Measurements from ENCODE around the gene NBAS. TPM values are rescaled to one million over a fixed set of nuclear protein-coding genes. Genes with fewer than 3 reads are reported as not detected.

NBAS gene
- total and polyA plus RNA-seq, 2 of the 4 experiments (the other 2 are of a cell fraction): 22.3 to 105 TPM

GRCh38 chr2:15432642-15433256 is 128.4 kb downstream of the NBAS start:
- H2BK5ac ChIP-seq (ENCODE audit: low read depth, low read length, poor library complexity, severe bottlenecking): no peak overlapping the region
- no peak overlapping the region for H4K5ac ChIP-seq (ENCODE audit: low read depth, low read length)
- H4K91ac ChIP-seq (ENCODE audit: insufficient read depth, low read depth, low read length): no peak overlapping the region
- H3K9me3 ChIP-seq (ENCODE audit: control insufficient read depth, insufficient read depth, low read length): no peaks in the 10 kb centered on the region
- no CpG with 5 or more reads among the region's 5 CpGs for WGBS, 2 experiments (ENCODE audit: extremely low coverage in 2 of 2, insufficient read length in 1 of 2)
- H2AK5ac ChIP-seq (ENCODE audit: low read depth, low read length): no peak overlapping the region
- no peak overlapping the region for H3K4me2 ChIP-seq (ENCODE audit: low read depth, low read length)
- no peak overlapping the region for H3K9ac ChIP-seq (ENCODE audit: low read depth, low read length)
- in situ Hi-C loops (cut with MboI; ENCODE audit: low sequenced_read_pairs): no loop called here
- H2AFZ ChIP-seq (replicated peaks; ENCODE audit: low read length, poor library complexity): no peak overlapping the region
- H2BK120ac ChIP-seq (ENCODE audit: low read depth, low read length): no peak overlapping the region
- peaks cover 0 to 6% of the 10 kb centered on the region in 2 experiments; a peak in 1 of 4 replicates for H3K79me1 ChIP-seq (ENCODE audit: low read depth in 1 of 2, low read length in 2 of 2)
- H3K14ac ChIP-seq (replicated peaks; ENCODE audit: low read depth, low read length): no peak overlapping the region
- H3K27ac ChIP-seq (ENCODE audit: insufficient read depth, low read length): no peak overlapping the region
- H3K4ac ChIP-seq (ENCODE audit: low read depth, low read length): no peak overlapping the region
- no peak overlapping the region for H2BK20ac ChIP-seq (ENCODE audit: low read depth, low read length)
- H3K9me1 ChIP-seq (ENCODE audit: insufficient read depth, low read length): peaks cover 2% of the 10 kb centered on the region; the same call in 1 of the 2 replicates
- intact Hi-C loops (cut with micrococcal nuclease): no loop called here
- H3K4me1 ChIP-seq (ENCODE audit: control insufficient read depth, insufficient read depth, low read length): 0 out of 2 replicates have a peak, but pooled peaks cover 1% of the 10 kb centered on the region
- H3K56ac ChIP-seq (ENCODE audit: extremely low read depth, insufficient read depth, low read length): no peak overlapping the region
- H3K4me3 ChIP-seq (ENCODE audit: insufficient read depth, low read depth, low read length): no peak overlapping the region
- TF ChIP-seq BHLHE40 (IDR thresholded peaks at IDR 0.05; ENCODE audit: low read depth, low read length): no peak
- TF ChIP-seq MAZ (IDR thresholded peaks at IDR 0.05; ENCODE audit: borderline replicate concordance, low read depth, low read length): no peak
- no peak for TF ChIP-seq RCOR1 (IDR thresholded peaks at IDR 0.05; ENCODE audit: insufficient replicate concordance, low read length)
- TF ChIP-seq CTCF (conservative IDR thresholded peaks at IDR 0.05; ENCODE audit: low read depth, low read length): no peak
- TF ChIP-seq NFE2L2 (IDR thresholded peaks at IDR 0.05; ENCODE audit: low read depth, low read length): no peak
- H3K18ac ChIP-seq (ENCODE audit: low read depth, low read length): no peak overlapping the region
- CTCF ChIA-PET: no interaction called here
- DNase-seq (no peak), ATAC-seq (ENCODE audit: low read depth) (no peak)
- H2AK9ac ChIP-seq (replicated peaks; ENCODE audit: low read depth, low read length, poor library complexity): no peak overlapping the region
- no peaks in the 10 kb centered on the region for H4K20me1 ChIP-seq (ENCODE audit: insufficient read depth, low read length)
- no peaks in the 10 kb centered on the region for H3K27me3 ChIP-seq (ENCODE audit: control insufficient read depth, insufficient read depth, low read length)
- dilution Hi-C loops (cut with HindIII; ENCODE audit: low sequenced_read_pairs, unreplicated experiment): no loop called here
- no peak overlapping the region for H2BK15ac ChIP-seq (ENCODE audit: low read depth, low read length)
- H4K8ac ChIP-seq (ENCODE audit: low read depth in 2 of 2, low read length in 2 of 2): no peak overlapping the region
- no peaks in the 10 kb centered on the region for H3K36me3 ChIP-seq (ENCODE audit: control insufficient read depth, insufficient read depth, low read length)
- no peak overlapping the region for H3K23ac ChIP-seq (ENCODE audit: low read depth, low read length)
- BruUV-seq (replicated peaks): no TSS peak
- POLR2A ChIA-PET (ENCODE audit: unreplicated experiment): no interaction called here

All from IMR-90 (cell line).